ENCODE results near the gene ACHE. TPM values are rescaled to one million over a fixed set of nuclear protein-coding genes. Genes with fewer than 3 reads are reported as not detected.
A peak's percentile ranks its signal among the peaks of the same experiment; 100 is the strongest.

Gene ACHE
- total and polyA plus RNA-seq, 2 of the 13 experiments (the other 11 are each of a cell fraction or from before 2014, with no cell fraction given) = 0.18 to 0.40 TPM

- TF ChIP-seq ZNF318 (CRISPR knock-in tag; IDR thresholded peaks at IDR 0.05) (0 out of 2 replicates have a peak, but pooled peaks have one; percentile 45), IKZF4 (CRISPR knock-in tag; IDR thresholded peaks at IDR 0.05; ENCODE audit: borderline replicate concordance, low read depth, not compliant biosample characterization) (no peak), SP140L (CRISPR knock-in tag; IDR thresholded peaks at IDR 0.05; ENCODE audit: borderline replicate concordance) (no peak), MAZ (IDR thresholded peaks at IDR 0.05; ENCODE audit: borderline replicate concordance, low read depth, low read length) (no peak), MAZ (CRISPR knock-in tag; IDR thresholded peaks at IDR 0.05; ENCODE audit: low read depth) (0 out of 2 replicates have a peak, but pooled peaks have one; percentile 27), IKZF5 (CRISPR knock-in tag; IDR thresholded peaks at IDR 0.05) (no peak), KLF11 (CRISPR knock-in tag; IDR thresholded peaks at IDR 0.05) (no peak), PHF5A (CRISPR knock-in tag; IDR thresholded peaks at IDR 0.05; ENCODE audit: low read depth, unreplicated experiment) (no peak), ZHX1 (CRISPR knock-in tag; IDR thresholded peaks at IDR 0.05; ENCODE audit: low read depth) (no peak), ZNF607 (CRISPR knock-in tag; IDR thresholded peaks at IDR 0.05; ENCODE audit: borderline replicate concordance) (no peak), ZMAT5 (CRISPR knock-in tag; IDR thresholded peaks at IDR 0.05; ENCODE audit: borderline replicate concordance, low read depth) (no peak), FOSL1 (CRISPR knock-in tag; IDR thresholded peaks at IDR 0.05; ENCODE audit: borderline replicate concordance) (no peak), BCL3 (CRISPR knock-in tag; IDR thresholded peaks at IDR 0.05) (no peak)
Observed at GRCh38 chr7:100894860-100895700, 608 bp downstream of the ACHE start (continued).

Measured in HepG2 (cell line).